Measurements from ENCODE around the gene EYS.

DNA sequence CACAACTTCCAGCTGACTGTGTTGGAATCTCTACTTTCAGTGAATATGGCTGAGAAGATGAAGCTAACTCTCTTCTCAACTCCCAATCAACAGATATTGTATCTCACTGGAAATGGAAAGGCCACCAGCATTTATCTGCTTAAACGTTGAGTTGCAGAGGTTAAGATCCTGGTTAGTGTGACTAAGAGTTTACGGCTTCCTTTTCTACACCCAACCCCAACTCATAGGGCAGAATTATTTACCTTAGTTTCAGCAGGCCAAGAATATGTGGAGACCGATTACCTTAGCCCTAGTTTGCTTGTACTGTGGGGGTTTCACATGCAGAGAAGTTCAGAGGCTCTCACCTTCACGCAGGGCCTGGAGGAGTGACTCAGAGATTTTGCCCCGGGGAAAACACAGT is 1026.6 kb downstream of the EYS start:
- TF ChIP-seq EZH2 (conservative IDR thresholded peaks at IDR 0.05; ENCODE audit: low read depth, low read length) (no peak), POLR2AphosphoS5 (IDR thresholded peaks at IDR 0.05; ENCODE audit: low read depth, low read length) (no peak), MAFK (conservative IDR thresholded peaks at IDR 0.05 in 1 of 2, IDR thresholded peaks at IDR 0.05 in 1 of 2; ENCODE audit: low read length in 2 of 2) (no peak), ZNF780A (CRISPR knock-in tag; IDR thresholded peaks at IDR 0.05) (no peak)
- TF ChIP-seq, protein P1, sequence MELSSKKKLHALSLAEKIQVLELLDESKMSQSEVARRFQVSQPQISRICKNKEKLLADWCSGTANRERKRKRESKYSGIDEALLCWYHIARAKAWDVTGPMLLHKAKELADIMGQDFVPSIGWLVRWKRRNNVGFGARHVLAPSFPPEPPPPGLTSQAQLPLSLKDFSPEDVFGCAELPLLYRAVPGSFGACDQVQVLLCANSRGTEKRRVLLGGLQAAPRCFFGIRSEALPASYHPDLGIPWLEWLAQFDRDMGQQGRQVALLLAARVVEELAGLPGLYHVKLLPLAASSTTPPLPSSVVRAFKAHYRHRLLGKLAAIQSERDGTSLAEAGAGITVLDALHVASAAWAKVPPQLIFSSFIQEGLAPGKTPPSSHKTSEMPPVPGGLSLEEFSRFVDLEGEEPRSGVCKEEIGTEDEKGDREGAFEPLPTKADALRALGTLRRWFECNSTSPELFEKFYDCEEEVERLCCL (CRISPR knock-in tag; IDR thresholded peaks at IDR 0.05; ENCODE audit: borderline replicate concordance): no peak
- TF ChIP-seq, protein P2, sequence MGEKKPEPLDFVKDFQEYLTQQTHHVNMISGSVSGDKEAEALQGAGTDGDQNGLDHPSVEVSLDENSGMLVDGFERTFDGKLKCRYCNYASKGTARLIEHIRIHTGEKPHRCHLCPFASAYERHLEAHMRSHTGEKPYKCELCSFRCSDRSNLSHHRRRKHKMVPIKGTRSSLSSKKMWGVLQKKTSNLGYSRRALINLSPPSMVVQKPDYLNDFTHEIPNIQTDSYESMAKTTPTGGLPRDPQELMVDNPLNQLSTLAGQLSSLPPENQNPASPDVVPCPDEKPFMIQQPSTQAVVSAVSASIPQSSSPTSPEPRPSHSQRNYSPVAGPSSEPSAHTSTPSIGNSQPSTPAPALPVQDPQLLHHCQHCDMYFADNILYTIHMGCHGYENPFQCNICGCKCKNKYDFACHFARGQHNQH (CRISPR knock-in tag; IDR thresholded peaks at IDR 0.05): no peak

Measured in HepG2 (cell line).